Measurements from ENCODE around the gene VEZF1.

Gene VEZF1

DNA sequence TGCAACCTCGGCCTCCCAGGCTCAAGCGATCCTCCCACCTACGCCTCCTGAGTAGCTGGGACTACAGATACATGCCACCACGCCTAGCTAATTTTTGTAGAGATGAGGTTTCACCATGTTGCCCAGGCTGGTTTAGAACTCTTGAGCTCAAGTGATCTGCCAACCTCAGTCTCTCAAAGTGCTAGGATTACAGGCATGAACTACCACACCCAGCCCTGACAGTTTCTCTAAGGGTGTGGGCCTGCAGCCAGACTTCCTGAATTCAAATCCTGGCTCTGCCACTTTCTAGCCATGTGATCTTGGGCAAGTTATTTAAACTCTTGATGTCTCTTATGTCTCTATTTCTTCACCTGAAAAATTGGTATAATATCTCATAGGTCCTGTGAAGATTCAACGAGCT is 38.4 kb downstream of the VEZF1 start:
- DNase-seq (ENCODE audit: low spot score), result no peak

DNA sequence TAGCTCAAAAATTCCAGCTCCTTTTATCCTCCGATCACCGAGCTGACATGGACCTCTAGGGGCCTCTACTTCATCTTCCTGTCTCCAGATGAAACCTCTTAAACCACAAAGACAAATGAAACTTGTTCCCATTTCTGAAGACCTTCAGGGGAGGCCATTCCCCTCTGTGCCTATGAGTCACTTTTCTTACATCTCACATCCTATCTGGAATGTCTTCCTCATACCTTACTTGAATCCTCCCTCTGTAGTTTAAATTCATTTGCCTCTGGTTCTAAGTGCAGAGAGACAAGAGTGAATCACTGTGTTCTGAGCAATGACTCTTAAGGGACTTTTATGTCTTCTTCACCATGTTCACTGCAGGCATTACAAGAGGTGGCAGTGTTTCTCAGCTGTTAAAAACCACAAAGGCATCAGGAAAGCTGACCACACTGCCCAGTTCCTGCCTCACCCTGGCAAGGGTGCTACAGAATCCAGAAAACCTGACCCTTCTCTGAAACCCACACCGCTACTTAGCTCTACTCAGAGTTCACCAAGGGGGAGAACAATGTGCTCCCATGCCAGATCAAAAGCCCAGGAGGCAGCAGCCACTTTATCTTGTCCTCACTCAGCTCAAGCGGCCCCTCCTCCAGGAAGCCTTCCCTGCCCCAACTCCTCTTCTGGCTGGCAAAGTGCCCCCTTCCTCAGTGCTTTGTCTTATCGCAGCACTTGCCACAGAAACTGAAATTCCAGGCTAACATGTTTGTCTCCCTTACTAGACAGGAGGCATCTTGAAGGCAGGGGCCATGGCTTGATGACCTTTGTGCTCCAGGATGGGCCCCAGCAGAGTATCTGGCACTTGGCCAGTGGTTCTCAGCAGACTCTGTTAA is 39.3 kb downstream of the VEZF1 start:
- DNase-seq (ENCODE audit: low spot score), result peak; percentile 99

DNA sequence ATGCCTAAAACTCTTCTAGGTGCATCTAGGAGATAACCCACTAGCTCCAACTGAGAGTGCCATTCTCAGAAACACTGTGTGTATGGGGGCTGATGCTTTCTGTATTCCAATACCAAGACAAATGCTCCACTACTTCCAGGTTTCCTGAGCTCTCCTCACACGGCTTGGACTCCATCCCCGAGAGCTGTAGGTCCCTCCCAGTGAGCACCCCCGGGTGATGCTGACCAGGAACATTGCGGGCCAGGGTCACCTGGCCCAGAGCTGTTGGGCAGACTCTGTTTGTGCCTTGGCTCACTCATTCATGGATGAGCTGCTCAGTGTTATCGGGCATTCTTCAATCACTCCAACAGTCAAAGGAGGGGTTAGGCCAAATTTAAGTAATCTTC is 39.9 kb downstream of the VEZF1 start:
- DNase-seq (ENCODE audit: low spot score), result no peak

DNA sequence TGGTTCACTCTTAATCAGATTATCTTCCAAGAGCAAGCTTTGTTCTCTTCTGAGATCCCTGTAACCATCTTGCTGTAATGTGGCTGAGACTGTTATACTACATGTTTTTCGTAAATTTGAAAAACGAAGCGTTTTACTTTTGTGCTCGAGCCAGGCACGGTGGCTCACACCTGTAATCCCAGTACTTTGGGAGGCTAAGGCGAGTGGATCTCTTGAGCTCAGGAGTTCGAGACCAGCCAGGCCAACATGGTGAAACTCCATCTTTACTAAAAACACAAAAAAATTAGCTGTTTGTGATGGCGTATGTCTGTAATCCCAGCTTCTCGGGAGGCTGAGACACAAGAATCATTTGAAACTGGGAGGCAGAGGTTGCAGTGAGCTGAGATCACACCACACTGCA is 40.7 kb downstream of the VEZF1 start:
- DNase-seq (ENCODE audit: low spot score), result no peak

DNA sequence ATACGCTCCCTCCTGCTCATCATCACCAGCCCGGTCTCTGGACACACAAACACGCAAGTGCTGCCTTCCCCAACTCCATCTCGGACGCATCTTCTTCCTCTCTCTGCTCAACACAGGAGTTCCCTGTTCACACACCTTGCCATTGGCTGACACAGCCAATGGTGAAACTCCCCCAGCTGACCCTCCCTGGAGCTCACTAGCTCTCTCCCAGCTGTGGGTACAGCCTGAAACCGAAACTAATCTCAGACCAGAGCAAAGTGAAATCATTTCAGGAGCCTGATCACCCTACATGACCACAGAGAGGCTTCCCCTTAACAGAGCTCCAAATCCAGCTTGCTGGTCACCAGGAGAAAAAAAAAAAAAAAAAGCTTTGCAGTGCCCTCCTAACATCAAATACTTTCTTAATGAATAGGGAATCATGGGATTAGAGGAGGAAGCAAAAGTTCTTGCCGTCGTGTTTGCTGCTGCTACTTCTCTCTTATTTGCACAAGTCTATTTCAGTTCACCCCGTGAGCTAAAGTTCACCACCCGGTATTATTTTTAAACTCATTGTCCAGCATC is 41.2 kb downstream of the VEZF1 start:
- peak; percentile 38 for DNase-seq (ENCODE audit: low spot score)

DNA sequence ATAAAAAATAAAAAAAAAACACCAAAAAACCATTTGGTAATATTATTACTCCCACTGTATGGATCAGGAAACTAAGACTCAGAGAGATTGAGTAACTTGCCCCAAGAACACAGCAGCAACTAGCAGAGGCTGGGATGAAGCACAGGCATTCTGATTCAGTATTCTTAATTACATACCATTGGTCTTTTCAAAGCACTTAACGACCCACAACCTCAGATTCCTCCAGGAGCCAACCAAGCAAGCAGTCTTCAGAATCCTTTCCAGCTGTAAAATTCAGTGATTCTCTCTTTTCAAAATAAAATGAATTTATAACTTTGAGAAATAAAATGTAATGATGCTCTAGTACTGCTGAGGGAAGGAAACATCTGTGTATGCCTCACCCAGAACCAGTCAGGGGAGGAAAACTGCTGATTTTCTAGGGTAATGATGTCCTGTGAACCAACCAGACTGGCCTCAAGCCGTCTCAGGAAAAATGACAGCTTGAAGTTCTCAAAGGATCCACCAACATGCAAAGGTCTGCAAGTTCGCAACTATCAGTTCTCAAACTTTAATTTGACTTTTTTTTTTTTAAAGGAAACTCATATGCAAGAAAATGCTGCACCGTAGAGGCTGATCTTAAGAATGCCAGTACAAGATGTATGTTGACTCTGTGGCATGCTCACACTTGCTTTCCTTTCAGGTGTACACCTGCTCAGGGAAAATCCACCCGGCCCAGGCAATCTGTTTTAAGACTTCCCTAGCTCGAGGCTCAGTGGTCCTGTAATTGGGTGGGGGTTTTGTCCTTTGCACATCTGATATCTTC is 41.9 kb downstream of the VEZF1 start:
- DNase-seq (ENCODE audit: low spot score), result no peak

DNA sequence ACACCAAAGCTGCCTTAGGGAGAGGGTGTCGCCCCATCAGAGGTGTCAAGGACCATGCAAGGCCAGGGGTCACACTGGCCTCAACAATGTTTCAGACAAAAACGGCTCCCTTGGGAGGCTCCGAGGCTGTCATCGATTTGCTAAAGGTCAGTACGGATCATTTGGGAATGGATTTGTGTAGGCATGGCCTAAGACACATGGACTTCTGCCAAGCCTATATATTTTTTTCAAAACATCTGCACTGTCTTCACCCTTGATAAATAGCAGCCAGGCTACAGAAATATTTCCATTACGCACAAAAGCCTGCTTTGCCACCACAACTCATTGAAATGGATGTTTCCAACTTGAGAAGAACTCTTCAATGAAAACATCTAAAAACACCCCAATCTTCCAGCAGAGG is 43.1 kb downstream of the VEZF1 start:
- no peak for DNase-seq (ENCODE audit: low spot score)

DNA sequence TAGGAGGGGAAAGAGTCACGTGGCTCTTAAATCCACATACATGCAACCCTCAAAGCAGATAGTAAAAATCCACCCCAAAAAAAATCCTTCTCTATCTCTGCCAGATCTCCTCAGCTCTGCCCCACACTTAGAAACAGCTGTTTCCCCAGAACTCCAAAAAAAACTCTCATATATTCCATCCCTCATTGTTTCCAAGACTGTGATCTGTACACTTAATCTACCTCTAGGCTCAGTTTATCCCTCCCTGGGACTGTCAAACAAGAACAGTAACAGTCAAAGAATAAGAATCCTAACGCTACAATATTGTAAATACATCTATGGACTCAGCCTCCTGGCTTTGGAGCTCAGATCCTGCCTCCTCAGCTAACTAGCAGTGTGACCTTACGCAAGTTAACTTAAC is 44.4 kb downstream of the VEZF1 start:
- no peak for DNase-seq (ENCODE audit: low spot score)

DNA sequence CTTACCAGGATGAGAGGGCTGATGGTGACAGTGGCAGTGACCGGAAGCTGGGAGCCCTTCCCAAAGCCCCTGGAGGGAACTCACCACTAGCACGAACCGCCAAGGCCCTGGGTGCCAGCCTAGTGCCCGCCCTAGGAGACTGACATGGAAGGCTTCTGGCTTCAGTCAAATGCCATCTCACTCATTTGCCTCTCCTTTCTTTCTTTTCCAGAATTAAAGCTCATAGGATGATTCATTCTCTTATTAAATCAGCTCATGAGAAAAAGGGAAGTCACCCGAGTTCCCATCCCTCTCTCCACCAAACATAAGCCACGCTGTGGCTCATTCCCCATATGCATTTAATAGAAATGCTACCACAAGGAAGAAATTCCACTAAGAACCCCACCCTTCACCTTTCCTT is 44.9 kb downstream of the VEZF1 start:
- no peak for DNase-seq (ENCODE audit: low spot score)

DNA sequence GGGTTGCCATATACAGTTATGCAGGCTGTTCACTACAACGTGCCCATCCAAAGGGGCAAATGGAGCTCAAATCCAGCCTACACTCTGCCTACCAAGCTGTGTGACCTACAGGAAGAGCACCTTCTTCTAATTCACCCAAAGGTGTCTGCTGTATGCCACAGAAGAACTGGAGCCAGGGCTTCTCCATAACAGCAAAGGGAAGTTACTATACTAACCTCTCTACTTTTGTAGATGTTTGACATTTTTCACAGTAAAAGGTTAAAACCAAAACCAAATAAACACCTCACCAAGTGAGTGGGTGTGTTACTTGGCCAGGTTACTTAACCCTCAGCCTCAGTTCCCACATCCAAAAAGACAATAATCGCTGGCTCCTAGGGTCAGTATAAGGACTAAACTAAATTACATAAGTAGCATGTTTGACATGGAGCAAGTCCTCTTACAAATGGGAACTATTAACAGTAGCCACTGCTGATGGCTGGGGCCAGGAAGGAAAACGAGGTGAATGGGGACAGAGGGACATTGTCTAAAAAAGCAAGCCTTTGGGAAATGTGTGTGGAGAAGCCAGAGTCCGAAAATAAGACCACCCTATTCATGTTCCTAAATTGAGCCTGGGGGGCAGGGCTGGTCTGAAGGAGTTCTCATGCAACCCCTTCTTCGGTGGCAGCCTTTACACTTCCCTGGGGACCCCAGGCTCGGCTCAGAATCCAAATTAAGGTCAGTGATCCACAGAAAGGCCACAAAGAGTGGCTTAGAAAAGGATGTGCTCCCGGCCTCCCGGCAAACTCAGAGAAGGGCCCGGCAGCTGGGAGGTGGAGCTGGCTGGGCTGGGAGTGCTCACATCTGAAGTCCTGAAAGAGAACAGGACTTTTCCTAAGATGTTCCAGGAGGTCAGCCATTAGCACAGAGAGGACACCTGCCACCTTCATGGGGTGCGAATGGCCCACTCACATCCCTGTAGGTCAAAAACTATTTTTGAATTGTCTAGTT is 46.4 kb downstream of the VEZF1 start:
- no peak for DNase-seq (ENCODE audit: low spot score)

DNA sequence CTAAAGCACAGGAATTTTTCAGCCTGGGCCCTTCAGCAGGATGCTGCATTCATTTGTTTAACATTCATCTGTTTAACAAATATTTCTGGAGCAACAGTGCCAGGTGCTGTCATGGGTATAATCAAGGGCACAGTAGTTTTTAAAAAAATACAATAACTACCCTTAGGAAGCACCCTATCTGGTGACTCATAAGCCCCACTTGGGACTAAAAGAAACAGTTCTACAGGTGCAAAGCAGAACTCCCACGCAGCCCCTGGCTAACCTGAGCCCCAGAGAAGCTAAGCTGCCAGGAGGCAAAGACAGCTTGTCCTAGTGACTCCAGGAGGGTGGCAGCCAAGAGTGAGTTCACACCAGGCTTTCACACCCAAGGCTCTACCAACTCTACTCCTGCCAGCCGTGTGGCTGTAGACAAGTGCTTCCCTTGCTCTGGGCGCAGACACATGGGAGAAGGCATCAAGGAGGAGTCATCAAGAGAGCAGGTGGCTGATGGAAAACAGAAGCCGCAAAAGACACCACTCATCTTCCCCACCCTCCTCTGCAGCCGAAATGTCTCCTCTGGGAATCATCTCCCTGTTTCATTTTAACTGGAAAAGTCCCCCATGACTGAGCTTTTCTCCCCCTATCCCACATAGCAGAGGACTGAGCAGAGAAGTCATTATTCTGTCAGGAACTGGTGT is 47.3 kb downstream of the VEZF1 start:
- DNase-seq (ENCODE audit: low spot score), result no peak

DNA sequence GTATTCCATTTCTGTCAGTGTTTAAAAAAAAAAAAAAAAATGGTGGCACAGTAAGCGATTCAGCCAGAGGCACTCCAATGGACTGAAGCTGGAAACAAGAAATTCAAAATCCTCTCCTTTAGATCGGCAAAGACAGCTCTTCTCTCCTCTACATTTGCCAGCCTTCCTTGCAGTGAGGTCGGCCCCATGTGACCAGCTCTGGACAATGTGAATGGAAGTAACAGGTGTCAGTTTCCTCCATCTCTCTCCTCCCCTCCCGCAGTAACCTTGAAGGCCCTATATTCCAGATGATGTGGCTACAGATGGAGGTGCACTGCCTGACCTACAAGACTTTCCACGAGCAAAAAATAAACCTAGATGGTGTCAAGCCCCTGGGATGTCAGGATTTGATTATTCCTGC is 47.8 kb downstream of the VEZF1 start:
- no peak for DNase-seq (ENCODE audit: low spot score)

DNA sequence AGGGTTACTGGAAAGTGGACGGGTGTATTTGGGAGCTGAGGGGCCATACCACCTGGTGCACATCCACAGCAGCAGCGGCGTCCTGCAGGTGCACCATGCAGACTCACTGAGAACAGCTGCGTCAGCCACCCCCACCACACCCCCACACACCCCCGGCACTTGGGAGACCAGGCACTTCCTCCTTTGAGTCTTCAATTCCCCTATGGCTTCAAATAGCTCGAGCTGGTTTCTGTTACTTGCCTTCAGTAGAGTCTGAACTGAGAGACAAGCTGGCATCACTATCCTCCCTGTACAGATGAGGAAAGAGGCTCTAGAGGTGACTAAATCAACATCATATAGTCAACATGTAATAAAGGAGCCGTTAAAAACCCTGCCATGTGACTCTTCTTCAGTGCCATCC is 48.3 kb downstream of the VEZF1 start:
- no peak for DNase-seq (ENCODE audit: low spot score)

DNA sequence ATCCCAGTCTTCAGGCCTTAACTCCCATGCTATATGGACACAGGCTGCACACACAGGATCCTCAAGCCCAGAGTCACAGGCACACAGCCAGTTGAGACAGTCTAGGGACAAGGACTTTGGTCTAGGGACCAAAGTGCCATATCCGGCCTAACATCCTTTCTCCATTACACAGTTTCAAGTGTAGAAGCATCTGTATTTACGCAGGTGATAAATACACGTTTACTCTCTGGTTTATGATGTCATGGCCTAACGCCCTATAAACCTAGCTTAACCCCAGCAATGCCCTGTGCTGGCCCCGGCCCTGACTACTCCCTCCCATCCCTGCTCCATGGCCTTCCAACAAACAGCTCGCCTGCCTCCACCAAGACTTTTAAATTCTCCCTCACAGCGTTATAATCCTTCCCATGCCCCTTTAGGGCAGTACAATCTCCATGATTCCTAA is 50.0 kb downstream of the VEZF1 start:
- DNase-seq (ENCODE audit: low spot score), result no peak

DNA sequence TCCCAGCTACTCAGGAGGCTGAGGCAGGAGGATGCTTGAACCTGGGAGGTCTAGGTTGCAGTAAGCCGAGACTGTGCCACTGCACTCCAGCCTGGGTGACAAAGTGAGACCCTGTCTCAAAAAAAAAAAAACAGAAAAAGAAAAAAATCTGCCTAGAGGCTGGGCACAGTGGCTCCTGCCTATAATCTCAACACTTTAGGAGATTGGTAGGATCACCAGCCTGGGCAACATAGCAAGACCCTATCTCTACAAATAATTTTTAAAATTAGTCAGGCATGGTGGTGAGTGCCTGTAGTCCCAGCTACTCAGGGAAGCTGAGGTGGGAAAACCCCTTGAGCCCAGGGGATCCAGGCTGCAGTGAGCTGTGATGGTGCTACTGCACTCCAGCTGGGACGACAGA is 50.6 kb downstream of the VEZF1 start:
- DNase-seq (ENCODE audit: low spot score), result no peak

DNA sequence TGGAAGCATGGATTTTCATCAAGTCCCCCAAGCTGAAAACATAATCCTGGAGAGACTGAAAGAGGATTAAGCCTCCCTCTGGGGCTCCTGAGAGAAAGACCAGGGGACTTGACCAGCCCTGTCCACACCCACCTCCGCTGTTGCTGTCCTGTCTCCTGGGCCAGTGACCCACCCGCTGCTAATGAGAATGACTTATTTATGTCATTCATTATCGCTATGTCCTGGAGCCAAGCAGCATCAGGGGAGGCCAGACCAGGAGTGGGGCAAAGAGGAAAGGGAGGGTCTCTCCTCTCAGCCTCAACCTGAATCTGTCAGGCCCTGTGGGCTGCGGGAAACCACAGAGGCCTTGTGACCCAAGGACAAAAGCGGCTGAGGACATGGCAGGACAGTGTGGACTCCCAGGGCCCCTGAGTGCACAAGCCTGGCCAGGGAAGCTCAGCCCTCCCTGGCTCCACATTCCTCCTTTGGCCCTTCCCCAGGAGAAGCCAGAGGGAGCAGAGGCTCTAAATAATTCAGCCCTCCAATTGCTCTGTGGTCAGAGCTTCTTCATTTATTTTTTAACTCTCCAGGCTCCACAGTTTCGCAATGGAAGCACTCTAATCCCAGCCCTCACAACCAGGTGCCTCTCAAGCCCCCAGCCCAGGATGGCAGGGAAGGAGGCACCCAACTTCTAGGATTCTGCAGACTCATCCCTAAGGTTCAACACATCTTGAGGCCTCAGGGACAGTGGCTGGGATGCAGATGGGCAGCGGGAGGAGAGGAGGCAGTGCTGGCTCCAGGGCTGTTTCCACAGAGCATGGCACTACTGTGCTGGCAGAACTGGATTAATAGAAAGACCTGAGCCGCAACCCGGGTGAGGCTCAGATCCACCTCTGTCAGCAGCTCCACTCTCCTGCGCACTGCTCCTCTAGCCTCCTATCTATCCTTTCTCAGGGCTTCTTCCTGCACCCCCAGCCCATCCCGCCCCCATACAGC is 51.9 kb downstream of the VEZF1 start:
- DNase-seq (ENCODE audit: low spot score), result peak; percentile 36

DNA sequence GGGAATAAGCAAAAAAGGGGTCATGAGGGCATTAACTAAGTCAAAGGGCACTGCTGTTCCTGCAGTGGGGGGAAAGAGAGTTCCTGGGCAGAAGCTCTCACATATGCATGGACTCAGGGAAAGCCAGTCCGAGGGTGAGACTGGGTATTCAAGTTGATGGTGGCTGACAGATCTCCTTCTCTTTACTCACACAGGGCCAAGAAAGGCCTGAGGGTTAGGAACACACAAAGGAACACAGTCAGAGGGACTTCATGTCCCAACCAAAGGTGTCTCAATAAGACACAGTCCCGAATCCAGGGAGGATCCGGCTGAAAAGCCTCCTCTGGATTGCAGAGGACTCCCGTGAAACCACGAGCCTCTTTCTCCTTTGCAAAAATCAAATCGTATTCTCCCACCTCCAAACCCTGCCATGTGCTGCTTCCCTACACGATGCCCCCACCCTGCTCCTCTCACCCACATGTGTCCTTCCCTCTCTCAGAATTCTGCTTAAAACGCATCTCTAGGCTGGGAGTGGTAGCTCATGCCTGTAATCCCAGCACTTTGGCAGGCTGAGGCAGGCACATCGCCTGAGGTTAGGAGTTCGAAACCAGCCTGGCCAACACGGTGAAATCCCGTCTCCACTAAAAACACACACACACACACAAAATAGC is 56.4 kb downstream of the VEZF1 start:
- no peak for DNase-seq (ENCODE audit: low spot score)

DNA sequence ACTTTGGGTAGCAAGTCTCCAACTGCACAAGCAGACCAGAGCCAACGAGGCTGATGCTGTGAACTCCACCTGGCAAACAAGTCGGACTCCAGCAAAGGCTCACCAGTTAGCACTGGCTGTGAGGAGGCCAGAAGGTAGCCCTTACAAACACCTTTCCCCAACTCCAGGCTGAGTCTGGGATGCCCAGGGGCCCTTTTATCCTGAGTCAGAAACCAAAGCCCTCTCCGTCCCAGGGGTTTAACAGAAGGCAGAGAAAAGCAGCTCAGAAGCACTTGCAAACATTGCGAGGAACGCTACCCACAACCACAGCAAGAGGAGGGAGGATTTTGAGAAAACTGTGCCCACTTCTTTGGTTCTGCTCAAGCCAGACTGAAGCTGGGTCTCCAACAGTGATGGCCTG is 57.8 kb downstream of the VEZF1 start:
- no peak for DNase-seq (ENCODE audit: low spot score)

DNA sequence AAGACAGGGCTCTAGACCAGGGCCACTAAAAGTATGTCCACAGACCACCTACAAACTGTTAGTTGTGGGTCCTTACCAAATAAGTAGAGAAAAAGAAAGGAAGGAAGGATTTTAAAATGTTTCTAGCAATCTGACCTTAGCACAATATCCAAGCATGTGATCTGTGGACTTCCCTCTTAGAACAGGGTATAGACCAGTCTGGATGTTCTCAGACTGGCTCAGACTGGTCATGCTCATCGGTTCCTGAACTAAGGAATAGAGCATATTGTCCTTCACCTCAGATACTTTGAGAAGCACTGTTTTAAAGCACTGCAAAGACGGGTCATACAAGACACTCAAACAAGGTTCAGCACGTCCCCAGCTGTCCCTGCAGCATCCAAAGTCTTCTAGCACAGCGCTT is 58.7 kb downstream of the VEZF1 start:
- DNase-seq (ENCODE audit: low spot score), result no peak

DNA sequence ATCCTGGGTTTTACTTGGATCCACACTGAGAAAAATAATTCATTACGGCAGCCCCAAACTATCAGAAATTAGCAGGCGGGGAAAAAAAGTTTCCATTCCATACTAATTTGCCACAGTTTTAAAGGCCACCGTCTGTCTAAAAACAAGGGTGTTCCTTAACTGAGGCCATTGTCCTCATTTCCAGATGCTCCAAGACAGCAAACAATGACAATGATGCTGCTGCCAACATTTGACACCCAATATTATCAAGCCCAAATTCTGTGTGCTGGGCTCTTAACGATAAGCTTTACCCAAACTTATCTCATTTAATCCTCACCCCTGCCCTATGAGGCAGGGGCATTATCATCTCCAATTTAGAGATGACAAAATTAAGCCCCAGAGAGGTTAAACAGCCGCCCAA is 59.1 kb downstream of the VEZF1 start:
- DNase-seq (ENCODE audit: low spot score), result no peak

All from COLO829 (cell line).